ENCODE results near the gene WDR86. TPM values are rescaled to one million over a fixed set of nuclear protein-coding genes. Genes with fewer than 3 reads are reported as not detected.

The WDR86 gene
- total RNA-seq, 1 experiment from 2014 or later = 0.05 TPM

DNA sequence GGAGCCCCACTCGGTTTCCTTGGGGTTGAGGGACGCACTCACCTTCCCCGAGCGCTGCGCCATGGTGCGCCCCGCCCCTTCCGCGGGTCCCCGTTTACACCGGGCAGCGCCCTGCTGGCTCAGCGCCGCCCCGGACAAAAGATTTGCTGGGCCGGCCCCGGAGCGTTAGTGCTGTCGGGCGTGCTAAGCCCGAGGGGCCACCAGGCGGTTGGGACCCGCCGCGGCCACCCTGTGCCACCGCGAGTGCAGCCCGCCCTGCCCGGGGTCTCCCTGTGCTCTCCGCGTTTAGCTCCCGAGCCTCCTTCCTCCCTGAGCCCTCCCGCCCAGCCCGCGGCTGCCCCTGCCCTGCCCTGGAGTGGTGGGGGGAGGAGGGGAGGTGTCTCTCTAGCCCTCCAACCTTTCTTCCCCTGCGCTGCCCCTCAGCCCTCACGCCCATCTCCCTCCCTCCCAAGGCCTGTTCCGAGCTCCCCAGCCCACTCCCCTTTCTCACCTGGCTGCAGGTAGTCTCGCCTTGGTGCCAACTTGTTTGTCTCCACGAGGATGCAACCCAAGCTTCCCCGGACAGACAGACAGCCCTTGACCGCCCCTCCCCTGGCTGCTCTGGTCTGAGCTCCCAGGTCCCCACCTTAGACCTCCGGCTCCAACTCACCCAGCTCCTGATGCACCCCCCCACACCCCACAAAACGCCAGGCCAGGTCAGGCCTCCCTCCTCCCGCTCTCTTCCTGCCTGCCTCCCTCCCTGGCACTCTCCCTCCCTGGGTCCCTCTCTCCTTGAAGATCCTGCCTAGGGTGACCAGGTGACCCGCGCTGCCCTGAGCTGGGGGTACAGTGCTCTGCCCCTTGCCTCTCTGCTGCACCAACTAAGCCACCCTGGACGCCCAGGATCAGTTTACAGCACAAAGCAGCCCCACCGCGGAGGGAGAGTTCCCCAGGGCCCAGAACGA, 30.3 kb upstream of the WDR86 start, which contains the start of gene CRYGN:
CRYGN (minus strand) TSS at position 287 of the 944 bp plus-strand sequence; CDS start at position 63, 224 bp downstream.
- DNase-seq (ENCODE audit: low read depth) = no peak

DNA sequence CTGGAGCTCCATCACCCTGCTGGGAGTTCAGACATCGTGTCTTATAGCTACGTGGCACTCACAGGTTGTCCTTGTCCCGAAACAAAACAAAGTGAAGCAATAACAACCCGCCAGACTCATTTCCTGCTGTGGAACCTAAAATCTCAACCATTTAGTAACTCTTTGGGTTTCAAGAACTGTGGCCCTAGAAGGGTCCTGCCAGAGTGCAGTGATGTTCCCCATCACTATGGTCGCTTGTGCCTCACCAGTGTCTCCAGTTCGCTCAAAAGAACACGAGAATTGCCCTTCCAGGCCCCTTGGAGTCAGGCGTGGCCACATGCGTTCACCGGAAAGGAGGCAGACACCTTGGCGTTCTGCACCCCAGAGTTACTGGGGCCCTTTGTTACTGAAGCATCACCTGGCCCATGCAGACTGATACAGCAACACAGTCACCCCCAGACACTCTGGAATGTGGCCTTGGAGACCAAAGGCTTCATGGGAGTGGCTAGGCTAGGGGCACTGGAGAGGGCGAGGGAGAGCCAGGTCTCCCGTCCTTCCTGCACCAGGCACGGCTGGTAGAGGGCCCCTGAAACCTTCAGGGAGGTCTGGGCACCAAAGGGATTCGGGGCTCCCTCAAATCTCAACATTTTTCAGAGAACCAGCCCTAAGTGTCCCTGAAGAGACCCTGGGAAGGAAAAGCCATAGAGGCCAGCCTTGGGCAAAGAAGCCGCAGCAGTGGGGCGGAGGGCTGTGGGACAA, 29.2 kb upstream of the WDR86 start:
- no peak for DNase-seq (ENCODE audit: low read depth)

DNA sequence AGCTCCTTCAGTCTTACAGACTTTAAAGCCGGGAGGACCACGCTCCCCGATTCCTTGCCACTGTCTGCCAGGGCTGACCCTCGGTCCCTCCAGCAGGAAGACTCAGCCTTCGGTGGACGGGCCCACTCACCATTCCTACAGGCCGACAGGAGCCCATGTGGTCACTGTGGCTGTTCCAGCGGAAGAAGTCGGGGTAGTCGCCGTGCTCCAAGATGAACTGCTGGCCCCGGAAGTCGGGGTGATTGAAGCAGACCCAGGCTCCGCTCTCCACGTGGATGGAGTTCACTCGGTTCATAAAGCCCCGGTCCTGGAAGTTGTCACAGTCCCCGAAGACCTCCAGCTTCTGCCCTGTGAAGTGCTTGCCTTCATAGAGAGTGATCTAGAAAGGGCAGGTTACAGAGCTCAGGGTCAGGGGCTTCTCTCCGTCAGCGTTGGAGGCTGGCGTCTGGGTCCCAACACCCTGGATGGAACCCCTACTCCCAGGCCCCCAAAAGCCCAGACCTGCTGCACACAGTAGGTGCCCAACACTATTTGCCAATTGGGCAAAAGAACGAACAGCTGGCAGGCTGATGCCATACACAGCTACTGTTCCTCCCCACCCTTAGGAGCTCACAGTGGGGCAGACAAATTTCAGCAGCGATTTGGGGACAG, 28.2 kb upstream of the WDR86 start:
- DNase-seq (ENCODE audit: low read depth) = no peak

DNA sequence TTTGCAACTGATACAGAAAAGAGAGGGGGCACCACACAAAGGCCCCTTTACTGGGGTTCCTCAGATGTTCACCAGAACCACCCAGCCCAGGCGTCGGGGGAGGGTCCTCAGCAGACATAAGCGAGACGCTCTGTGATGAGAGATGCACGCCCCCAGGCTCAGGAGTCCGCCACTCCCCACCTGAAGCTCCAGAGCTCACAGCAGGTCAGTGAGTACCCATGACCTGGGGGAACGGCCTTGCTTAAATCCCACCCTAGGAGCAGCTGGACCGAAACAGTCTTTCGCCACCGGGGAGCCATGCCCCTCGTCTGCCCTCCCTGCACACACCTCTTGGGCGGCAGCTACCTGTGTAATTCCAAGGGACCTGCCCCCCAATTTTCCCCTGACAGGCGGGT, 27.3 kb upstream of the WDR86 start:
- DNase-seq (ENCODE audit: low read depth) = no peak

DNA sequence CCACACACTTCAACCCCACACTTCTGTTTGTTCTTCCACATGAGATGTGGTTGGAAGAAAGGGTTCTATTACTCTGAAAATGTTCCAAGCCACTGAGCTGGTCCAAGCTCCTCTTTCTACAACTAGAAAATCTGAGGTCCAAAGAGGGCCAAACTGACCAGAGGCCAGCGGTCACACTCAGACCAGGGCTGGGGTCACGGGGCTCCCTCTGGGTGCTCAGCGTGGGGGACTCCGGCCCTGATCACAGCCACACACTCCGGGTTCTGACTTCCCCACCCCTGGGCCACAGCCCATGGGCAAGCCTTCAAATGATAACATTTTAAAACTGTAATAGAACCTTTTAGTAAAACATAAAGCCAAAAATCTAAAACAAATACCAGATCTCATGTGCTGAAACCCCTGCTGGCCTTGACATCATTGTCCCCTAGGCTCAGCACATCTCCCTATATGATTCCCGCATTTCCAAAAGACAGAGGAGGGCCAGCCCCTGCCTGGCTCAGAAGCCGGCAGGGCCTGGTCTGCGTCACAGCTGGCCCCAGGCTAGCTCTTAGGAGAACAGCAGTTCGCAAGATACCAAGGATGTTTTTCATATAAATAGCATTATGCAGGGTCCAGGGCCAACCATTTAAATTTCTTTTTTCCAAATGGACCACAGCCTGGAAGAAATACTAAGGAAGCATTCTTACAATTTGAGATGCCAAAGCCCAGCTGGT, 26.8 kb upstream of the WDR86 start:
- no peak for DNase-seq (ENCODE audit: low read depth)

DNA sequence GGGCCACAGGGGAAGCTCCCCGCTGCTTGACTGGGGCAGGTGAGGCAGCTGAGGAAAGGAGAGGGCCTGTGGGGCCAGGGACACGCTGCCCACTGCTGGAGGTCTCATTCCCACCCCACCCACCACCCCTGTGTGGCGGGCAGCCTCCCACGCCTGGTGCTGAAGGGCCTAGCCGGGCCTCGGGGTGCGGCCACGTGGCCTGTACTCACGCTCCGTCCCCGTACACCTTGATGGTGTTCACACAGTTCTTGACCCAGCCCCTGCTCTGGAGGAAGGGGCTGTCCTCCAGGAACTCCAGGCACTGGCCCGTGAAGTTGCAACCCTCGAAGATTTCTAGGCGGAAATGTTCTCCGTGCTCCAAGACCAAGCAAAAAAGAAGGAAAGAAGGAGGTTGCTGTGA, 26.1 kb upstream of the WDR86 start:
- DNase-seq (ENCODE audit: low read depth) = no peak

DNA sequence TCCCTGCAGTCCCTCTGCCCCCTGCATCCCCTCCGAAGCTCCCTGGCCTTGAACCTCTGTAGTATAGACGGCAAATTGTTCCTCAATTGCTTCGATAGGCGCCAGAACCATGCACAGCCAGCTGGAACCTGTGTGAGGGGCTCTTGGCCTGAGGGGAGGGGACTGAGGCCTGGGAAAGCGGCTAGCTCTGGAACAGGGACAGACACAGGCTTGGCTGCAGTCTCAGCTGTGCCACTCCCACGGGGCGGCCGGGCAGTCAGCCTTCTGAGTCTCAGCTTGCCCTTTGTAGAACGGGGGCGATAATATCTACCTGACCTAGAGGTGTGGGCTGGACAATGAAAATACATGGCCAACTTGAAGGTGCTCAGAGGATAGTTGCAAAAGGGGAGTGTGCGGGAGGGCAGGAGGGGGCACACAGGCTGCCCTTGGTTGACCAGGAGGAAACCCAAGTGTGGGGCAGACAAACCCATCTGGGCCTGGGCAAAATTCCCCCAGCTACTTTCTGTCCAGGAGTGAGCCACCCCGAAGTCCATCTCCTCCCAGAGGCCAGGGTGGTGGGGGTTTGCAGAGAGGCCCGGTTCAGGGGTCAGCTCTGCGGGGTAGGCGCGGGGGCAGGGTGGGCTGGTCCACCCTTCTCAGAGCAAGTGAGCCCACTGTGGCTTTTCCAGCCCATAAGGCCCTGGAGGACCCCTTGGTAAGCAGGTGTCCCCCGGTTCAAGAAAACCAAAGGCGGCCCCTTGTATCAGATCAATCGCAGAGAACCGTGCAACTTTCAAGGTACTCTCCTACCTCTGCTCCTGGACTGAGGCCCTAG, 25.5 kb upstream of the WDR86 start:
- no peak for DNase-seq (ENCODE audit: low read depth)

DNA sequence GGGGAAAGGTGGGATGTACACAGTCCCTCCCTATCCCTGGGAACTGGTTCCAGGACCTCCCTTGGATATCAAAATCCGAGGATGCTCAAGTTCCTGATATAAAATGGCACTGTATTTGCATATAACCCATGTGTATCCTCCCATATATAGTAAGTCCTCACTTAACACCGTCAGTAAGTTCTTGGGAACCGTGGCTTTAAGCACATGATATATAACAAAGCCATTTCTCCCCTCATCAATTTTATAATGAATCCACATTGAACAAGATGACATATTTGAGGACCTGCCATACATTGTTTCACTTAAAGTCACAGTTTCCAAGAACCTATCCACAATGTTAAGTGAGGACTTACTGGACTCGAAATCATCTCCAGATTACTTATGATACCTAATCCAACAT, 24.7 kb upstream of the WDR86 start:
- DNase-seq (ENCODE audit: low read depth) = no peak

DNA sequence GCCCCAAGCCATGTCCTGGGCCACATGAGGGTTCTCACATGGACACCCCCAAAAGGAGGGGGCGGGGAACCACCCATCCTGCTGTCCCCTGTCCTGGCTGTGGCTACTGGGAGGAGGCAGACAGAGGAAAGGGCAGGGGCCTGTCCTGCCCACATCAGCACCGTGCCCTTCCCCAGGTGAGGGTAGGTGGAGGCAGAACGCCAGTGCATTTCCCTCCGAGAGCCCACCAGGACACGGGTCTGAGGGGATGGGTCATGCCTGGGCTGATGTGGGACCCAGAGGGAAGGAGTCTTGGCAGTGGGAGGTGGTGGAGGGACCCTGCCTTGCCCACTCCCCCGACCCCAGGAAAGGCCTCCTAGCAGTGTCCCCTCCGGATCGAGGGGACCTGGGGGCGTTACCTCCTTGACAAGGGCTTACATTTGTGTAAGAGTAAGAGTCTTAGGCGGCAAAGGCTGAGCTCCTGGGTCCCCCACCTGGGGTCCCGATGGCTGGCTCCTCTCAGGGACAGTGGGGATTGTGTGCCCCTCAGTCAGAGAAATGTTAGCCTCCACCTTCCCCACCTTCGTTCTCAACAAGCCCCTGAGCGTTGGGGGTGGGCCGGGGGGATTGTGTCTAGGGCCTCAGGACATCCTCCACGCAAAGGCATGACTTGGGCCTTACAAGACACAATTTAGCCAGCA, 24.0 kb upstream of the WDR86 start:
- DNase-seq (ENCODE audit: low read depth) = no peak

DNA sequence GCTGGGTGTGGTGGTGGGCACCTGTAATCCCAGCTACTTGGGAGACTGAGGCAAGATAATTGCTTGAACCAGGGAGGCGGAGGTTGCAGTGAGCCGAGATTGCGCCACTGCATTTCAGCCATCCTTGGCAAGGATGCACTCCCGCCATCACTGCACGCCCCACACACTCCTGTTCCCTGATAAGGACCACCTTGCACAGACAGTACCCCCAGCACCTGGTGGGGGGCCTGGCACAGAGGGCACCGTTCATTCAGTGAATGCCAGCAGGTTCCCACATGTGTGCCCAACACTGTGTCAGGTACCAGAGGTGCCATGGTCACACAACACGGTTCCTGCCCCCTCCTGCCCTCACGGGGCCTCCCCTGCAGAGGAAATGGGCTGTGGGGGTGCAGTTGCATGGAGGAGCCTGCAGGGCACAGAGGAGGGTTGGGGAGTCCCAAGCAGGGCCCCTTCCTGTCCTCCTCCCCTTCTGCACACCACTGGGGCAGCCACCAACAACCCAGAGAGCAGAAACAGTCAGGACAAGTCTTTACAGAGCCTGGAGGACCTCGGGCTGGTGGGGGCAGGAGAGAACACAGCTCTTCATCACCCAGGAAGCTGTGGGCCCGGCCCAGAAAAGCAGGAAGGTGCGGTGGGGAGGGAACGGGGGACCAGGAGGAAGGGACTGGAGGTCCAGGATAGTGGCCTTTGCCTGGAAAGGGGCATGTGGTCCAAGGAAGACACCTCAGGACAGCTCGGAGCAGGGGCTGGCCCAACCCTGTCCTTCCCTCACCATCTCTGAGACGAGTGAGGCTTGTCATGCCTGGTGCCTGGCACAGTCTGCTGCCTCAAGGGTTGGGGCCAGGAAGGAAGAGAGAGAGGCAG, 23.1 kb upstream of the WDR86 start:
- DNase-seq (ENCODE audit: low read depth) = no peak

DNA sequence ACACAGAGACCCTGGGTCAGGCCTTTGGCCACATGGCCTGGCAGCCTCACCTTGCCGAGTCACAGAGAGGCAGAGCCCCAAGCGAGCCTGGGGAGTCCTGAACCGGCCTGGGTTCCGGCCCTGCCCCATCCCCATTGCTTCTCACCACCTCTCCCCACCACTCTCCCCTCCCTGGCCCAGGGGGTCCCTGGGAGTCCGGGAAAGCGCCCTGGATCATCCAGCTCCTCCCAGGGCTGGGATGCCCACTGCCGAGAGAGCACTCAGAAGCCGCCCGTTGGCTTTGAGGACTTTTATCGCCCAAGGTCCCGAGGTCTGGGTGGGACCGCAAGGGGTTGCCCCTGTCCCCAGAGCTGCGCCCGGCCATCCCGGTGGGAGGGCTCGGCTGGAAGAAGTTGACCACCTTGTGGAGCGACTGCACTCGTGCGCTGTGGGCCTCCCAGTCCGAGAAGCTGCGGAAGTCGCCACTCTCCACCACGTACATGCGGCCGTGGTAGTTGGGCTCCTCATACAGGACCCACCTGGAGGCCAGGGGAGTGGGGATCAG, 22.0 kb upstream of the WDR86 start:
- no peak for DNase-seq (ENCODE audit: low read depth)

DNA sequence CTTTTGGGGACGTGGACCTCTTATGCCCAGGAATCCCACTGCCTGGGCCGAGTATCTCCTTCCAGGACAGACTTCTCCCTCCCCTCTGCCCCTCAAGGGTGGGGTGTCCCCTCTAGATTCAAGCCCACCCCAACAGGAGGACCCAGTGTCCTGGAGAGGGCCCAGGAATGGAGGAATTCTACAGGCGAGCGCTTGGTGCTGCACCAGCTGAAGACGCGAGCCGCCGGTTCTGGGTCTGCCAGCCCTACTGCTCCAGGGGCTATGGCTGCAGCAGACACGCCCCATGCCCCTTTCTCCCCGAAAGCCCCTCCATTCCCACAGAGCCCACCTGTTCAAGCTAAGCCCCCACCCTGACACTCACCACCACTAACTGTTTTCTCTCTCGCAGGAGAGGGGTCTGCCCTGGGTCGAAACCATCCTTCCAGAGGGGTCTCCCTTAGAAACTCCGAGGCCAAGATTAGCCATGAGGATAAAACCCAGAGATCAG, 21.5 kb upstream of the WDR86 start:
- no peak for DNase-seq (ENCODE audit: low read depth)

DNA sequence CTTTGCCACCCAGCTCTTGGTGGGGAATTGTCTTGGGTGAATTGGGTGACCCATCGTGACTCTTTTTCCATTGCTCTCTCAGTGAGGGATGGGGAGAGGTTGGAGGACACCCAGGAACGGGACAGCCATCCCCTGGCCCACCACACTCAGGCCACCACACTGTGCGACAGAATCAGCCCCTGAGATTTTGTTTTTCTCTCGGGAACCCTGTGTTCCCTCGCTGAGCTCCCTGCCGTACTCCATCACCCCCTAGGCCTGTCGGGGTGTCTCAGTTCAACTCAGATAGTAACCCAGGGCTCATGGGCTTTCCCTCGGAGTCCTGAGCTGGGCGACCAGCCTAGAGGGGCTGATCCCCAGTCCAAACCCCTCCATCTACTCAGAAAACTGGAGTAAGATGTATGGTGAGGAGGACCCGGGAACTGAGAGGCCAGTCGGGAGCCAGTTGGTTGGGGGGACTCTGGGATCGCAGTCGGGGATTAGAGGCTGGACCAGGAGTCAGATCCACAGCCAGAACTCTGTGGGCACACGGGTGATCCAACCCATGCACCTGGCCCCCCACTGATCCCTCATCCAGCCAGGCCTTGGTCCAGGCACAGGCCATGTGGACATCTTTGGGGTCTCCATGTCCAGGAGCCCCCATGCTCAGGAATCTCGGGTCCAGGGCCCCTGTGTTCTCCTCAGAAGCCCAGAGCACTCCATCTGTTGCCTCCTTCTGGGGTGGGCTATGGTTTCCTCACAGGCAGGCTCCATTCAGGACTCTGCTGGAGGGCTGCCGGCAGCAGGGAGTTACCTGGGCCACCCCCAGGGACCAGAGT, 20.8 kb upstream of the WDR86 start:
- DNase-seq (ENCODE audit: low read depth) = no peak

DNA sequence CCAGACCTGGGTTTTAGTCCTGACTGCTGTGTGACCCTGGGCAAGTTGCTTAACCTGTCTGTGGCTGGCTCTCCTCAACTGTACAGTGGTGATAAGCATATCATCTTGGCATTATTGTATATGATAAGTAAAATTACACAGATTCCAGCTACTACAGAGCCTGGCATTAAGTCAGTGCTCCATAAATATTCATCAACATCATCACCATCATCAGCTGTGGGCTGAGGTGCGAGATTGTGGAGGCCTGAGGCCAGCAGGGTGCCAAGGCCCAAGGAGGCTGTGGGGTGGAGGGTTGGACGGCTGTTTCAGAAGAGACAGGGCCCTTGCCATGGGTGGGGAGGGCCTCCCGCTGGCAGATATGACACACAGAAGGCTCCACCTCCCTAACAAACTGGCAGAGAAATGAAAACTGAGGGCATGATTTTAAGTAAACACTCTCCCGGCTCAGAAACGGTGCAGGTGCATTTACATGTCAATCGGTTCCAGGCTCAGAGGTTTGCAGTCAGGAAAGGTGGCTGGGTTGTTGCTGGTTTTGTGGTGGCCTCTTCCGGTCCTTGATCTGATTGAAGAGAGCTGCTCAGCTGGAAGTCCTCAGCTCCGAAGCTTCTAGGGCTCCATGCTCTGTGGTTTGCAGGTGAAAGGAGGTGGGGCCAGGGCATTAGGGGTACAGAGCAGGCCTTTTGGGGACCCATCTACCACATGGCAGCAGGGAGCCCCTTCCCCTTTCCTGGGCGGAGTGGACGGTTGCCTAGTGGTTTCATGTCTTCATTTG, 19.9 kb upstream of the WDR86 start:
- peak; percentile 75 for DNase-seq (ENCODE audit: low read depth)

DNA sequence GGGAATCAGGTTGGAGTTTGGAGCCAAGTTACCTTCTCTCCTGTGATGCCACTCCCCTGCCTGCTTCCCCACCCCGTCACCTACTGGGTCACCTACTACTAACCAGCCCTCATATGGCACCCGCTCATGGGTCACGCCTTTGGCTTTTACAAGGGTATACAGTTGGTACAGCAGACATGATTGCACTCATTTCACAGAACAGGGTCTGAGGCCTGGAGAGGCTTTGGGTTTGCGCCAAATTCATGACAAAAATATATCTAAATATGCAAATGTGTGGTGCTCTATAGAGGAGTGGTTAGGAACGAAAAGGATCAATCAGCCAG, 19.4 kb upstream of the WDR86 start:
- no peak for DNase-seq (ENCODE audit: low read depth)

DNA sequence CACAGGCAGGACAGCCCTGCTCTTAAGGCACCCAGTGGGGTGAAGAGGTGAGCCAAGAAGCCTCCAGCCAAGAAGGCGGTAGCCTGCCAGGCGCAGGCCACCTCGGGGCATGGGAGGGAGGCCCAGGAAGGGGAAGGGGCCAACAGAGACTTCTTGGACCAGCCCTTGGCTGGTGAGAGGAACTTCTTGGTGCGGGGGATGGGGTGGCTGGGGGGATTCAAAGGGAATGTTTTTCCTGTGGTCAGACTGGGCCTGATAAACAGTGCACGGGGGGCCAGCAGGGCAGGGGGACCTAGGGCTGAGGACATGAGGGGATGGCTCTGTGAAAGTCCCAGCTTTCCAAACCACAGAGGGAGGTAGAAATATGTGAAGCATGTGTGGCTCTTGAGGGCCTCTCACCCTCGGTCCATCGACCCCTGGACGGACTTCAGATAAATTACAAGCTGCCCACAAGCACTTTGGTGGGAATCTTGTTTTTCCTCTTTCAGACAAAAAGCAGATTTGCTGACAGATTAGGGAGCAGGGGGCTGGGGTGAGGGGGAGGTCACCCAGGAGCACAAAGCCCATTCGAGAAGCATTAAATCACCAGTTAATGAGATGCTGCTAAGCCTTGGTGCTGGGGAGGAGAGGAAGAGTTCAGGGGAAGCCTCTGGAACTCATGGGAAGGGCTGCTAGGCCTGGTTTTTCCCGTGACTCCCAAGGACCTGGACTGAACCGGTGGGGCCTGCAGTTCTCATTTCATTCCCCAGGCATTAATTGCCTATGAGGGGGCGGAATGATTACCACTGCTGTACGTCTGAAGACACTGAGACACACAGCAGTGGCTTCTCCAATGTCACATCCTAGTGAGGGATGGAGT, 18.8 kb upstream of the WDR86 start:
- peak; percentile 94 for DNase-seq (ENCODE audit: low read depth)

Measured in M059J (cell line).